Measurements from ENCODE around the gene RPL36.

RPL36 gene

DNA sequence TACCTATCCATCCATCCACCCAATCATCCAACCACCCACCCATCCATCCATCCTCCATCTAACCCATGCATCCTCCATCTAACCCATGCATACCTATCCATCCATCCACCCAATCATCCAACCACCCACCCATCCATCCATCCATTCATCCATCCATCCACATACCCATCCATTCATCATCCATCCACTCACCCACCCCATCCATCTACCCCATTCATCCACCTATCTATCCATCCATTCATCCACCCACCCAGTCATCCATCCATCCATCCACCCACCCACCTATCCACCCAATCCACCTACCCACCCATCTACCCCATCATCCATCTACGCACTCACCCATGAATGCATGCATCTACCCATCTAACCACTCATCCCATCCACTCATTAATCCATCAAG, 16.3 kb upstream of the RPL36 start:
- H3K4me2 ChIP-seq (ENCODE audit: low read length): no peak overlapping the region
- no peak overlapping the region for H4K5ac ChIP-seq (ENCODE audit: low read length)
- no peaks in the 10 kb centered on the region for H3K79me1 ChIP-seq (ENCODE audit: low read length)
- no peaks in the 10 kb centered on the region for H3K79me2 ChIP-seq (ENCODE audit: control insufficient read depth, insufficient read depth, low read length)
- H3K27ac ChIP-seq (ENCODE audit: low read depth, low read length): no peak overlapping the region
- H2BK120ac ChIP-seq (ENCODE audit: low read depth, low read length): no peak overlapping the region
- no peaks in the 10 kb centered on the region for H3K27me3 ChIP-seq (ENCODE audit: insufficient read depth, low read length, poor library complexity)
- no peak overlapping the region for H3K18ac ChIP-seq (ENCODE audit: low read length)
- no peak overlapping the region for H3K23ac ChIP-seq (ENCODE audit: low read length)
- H3K4me3 ChIP-seq (ENCODE audit: low read length): no peak overlapping the region
- DNase-seq: no peak
- H2BK15ac ChIP-seq (replicated peaks; ENCODE audit: low read depth): no peak overlapping the region
- H3K4me1 ChIP-seq (ENCODE audit: control insufficient read depth, low read depth, low read length): no peaks in the 10 kb centered on the region
- H2AK5ac ChIP-seq (ENCODE audit: low read length): no peak overlapping the region
- WGBS (ENCODE audit: extremely low coverage, insufficient coverage, low lambda C conversion rate): 100% methylated on average over 1 of the region's 1 CpG
- H3K56ac ChIP-seq (ENCODE audit: low read length): no peak overlapping the region
- H3K9ac ChIP-seq (ENCODE audit: low read length): no peak overlapping the region
- H4K8ac ChIP-seq (ENCODE audit: low read depth, low read length): no peak overlapping the region
- H3K4ac ChIP-seq (ENCODE audit: low read depth, low read length): no peak overlapping the region
- H3K36me3 ChIP-seq (ENCODE audit: control insufficient read depth, insufficient read depth, low read length): peaks cover 5% of the 10 kb centered on the region
- no peak overlapping the region for H2BK5ac ChIP-seq (ENCODE audit: low read length)

DNA sequence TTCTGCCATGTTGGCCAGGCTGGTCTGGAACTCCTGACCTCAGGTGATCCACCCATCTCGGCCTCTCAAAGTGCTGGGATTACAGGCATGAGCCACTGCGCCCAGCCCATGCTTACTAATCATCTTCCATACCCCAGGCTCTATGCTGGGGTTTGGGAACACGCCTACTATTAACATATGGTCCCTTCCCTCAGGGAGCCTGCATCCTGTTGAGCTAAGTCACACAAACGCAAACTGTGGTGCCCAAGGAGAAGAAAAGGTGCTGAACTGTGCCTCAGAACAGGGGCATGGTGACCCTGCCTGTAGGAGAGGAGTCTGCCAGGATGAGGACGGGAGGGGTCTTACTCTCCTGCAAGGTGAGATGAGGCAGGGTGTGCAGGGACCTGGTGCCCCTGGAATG, 15.4 kb upstream of the RPL36 start:
- no peaks in the 10 kb centered on the region for H3K4me1 ChIP-seq (ENCODE audit: control insufficient read depth, low read depth, low read length)
- peaks cover 4% of the 10 kb centered on the region for H3K36me3 ChIP-seq (ENCODE audit: control insufficient read depth, insufficient read depth, low read length)
- no peak overlapping the region for H3K18ac ChIP-seq (ENCODE audit: low read length)
- H4K5ac ChIP-seq (ENCODE audit: low read length): no peak overlapping the region
- no peak overlapping the region for H4K8ac ChIP-seq (ENCODE audit: low read depth, low read length)
- no peaks in the 10 kb centered on the region for H3K27me3 ChIP-seq (ENCODE audit: insufficient read depth, low read length, poor library complexity)
- no peak for DNase-seq
- H3K56ac ChIP-seq (ENCODE audit: low read length): no peak overlapping the region
- no peak overlapping the region for H3K4ac ChIP-seq (ENCODE audit: low read depth, low read length)
- no peak overlapping the region for H2BK120ac ChIP-seq (ENCODE audit: low read depth, low read length)
- no peak overlapping the region for H3K4me2 ChIP-seq (ENCODE audit: low read length)
- no peak overlapping the region for H3K4me3 ChIP-seq (ENCODE audit: low read length)
- H2BK5ac ChIP-seq (ENCODE audit: low read length): no peak overlapping the region
- no peak overlapping the region for H2AK5ac ChIP-seq (ENCODE audit: low read length)
- WGBS (ENCODE audit: extremely low coverage, insufficient coverage, low lambda C conversion rate): no CpG with 5 or more reads among the region's 5 CpGs
- no peak overlapping the region for H3K27ac ChIP-seq (ENCODE audit: low read depth, low read length)
- no peaks in the 10 kb centered on the region for H3K79me2 ChIP-seq (ENCODE audit: control insufficient read depth, insufficient read depth, low read length)
- H3K79me1 ChIP-seq (ENCODE audit: low read length): no peaks in the 10 kb centered on the region
- H3K23ac ChIP-seq (ENCODE audit: low read length): no peak overlapping the region
- no peak overlapping the region for H2BK15ac ChIP-seq (replicated peaks; ENCODE audit: low read depth)
- no peak overlapping the region for H3K9ac ChIP-seq (ENCODE audit: low read length)

DNA sequence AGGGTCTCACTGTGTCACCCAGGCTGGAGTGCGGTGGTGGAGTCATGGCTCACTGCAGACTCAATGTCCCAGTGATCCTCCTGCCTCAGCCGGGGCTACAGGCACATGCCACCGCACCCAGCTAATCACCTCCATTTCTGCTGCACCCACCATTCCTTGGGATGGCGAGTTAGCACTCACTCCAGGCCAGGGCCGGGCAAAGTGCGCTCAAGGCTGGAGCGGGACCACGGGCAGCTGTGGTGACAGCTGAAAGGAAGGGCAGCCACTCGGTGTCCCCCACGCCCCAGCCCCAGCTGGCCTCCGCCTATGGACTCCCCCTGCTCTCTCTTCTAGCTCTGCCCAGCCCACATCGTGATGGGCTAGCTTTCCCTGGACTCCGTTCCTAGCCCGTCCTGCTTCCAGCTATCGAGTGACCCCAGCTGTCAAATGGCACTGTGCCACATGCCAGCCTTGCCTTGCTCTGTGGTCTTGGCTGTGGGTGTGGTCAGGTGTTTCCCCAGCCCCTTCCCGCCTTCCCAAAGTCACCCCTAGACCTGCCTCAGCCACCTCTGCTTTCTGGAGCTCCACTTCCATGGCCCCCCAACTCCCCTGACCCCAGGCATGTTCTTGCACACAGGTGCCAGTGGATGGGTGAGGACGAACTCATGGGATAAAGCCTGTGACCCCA, 13.9 kb upstream of the RPL36 start:
- Histone ChIP-seq H2BK5ac (ENCODE audit: low read length) (no peak overlapping the region), H3K9ac (ENCODE audit: low read length) (no peak overlapping the region), H3K79me1 (ENCODE audit: low read length) (no peaks in the 10 kb centered on the region), H3K36me3 (ENCODE audit: control insufficient read depth, insufficient read depth, low read length) (peaks cover 3% of the 10 kb centered on the region), H2AK5ac (ENCODE audit: low read length) (no peak overlapping the region), H3K27ac (ENCODE audit: low read depth, low read length) (no peak overlapping the region), H3K4me3 (ENCODE audit: low read length) (no peak overlapping the region), H3K18ac (ENCODE audit: low read length) (no peak overlapping the region), H3K23ac (ENCODE audit: low read length) (no peak overlapping the region), H2BK15ac (replicated peaks; ENCODE audit: low read depth) (no peak overlapping the region), H3K79me2 (ENCODE audit: control insufficient read depth, insufficient read depth, low read length) (no peaks in the 10 kb centered on the region), H3K56ac (ENCODE audit: low read length) (no peak overlapping the region), H2BK120ac (ENCODE audit: low read depth, low read length) (no peak overlapping the region), H3K4ac (ENCODE audit: low read depth, low read length) (no peak overlapping the region), H3K4me1 (ENCODE audit: control insufficient read depth, low read depth, low read length) (no peaks in the 10 kb centered on the region), H3K4me2 (ENCODE audit: low read length) (no peak overlapping the region), H4K5ac (ENCODE audit: low read length) (no peak overlapping the region), H3K27me3 (ENCODE audit: insufficient read depth, low read length, poor library complexity) (no peaks in the 10 kb centered on the region), H4K8ac (ENCODE audit: low read depth, low read length) (no peak overlapping the region)
- no peak for DNase-seq
- no CpG with 5 or more reads among the region's 17 CpGs for WGBS (ENCODE audit: extremely low coverage, insufficient coverage, low lambda C conversion rate)

DNA sequence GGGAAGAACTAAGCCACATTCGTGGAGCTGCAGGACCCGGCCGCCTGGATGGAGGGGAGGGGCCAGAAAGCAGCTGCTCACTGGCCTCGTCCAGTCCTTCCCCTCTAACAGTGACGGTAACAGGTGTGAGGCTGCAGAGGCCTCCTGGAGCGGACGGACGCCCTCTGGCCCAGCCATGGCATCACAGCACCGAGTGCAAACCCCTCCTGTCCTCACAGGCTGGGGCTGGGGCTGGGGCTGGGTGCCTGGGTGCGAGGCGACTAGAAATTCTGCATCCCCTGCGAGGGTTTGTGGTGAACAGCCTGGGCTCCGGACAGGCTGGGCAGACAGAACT, 13.4 kb upstream of the RPL36 start:
- Histone ChIP-seq H3K23ac (ENCODE audit: low read length) (no peak overlapping the region), H3K4me2 (ENCODE audit: low read length) (no peak overlapping the region), H3K18ac (ENCODE audit: low read length) (no peak overlapping the region), H3K9ac (ENCODE audit: low read length) (no peak overlapping the region), H3K4ac (ENCODE audit: low read depth, low read length) (no peak overlapping the region), H3K36me3 (ENCODE audit: control insufficient read depth, insufficient read depth, low read length) (peaks cover 2% of the 10 kb centered on the region), H3K79me1 (ENCODE audit: low read length) (no peaks in the 10 kb centered on the region), H2BK5ac (ENCODE audit: low read length) (no peak overlapping the region), H2BK120ac (ENCODE audit: low read depth, low read length) (no peak overlapping the region), H2AK5ac (ENCODE audit: low read length) (no peak overlapping the region), H3K27me3 (ENCODE audit: insufficient read depth, low read length, poor library complexity) (no peaks in the 10 kb centered on the region), H3K79me2 (ENCODE audit: control insufficient read depth, insufficient read depth, low read length) (no peaks in the 10 kb centered on the region), H3K4me3 (ENCODE audit: low read length) (no peak overlapping the region), H3K56ac (ENCODE audit: low read length) (no peak overlapping the region), H4K5ac (ENCODE audit: low read length) (no peak overlapping the region), H2BK15ac (replicated peaks; ENCODE audit: low read depth) (no peak overlapping the region), H4K8ac (ENCODE audit: low read depth, low read length) (no peak overlapping the region), H3K27ac (ENCODE audit: low read depth, low read length) (no peak overlapping the region), H3K4me1 (ENCODE audit: control insufficient read depth, low read depth, low read length) (no peaks in the 10 kb centered on the region)
- DNase-seq: no peak
- WGBS (ENCODE audit: extremely low coverage, insufficient coverage, low lambda C conversion rate): no CpG with 5 or more reads among the region's 13 CpGs

DNA sequence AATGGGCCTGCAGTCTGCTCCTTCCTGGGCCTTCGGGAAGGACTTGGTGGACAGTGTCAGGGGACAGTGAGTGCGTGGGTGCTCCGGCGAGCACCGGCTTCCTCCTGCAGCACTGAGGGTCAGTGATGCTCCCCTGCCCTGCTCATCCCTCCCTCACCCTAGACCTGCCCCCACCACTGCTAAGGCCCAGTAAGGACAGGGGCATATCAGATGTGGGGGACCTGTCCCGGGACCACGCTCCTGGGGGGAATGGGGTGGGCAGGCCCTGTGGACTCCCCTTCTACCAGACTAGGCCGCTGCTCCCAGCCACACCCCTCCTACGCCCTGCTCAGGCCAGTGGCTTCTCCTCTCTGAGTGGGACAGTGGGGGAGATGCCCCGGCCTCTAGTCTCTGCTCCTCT, 13.0 kb upstream of the RPL36 start:
- Histone ChIP-seq H3K23ac (ENCODE audit: low read length) (no peak overlapping the region), H2BK15ac (replicated peaks; ENCODE audit: low read depth) (no peak overlapping the region), H3K4me1 (ENCODE audit: control insufficient read depth, low read depth, low read length) (no peaks in the 10 kb centered on the region), H3K36me3 (ENCODE audit: control insufficient read depth, insufficient read depth, low read length) (no peaks in the 10 kb centered on the region), H2BK5ac (ENCODE audit: low read length) (no peak overlapping the region), H2BK120ac (ENCODE audit: low read depth, low read length) (no peak overlapping the region), H4K8ac (ENCODE audit: low read depth, low read length) (no peak overlapping the region), H3K4ac (ENCODE audit: low read depth, low read length) (no peak overlapping the region), H3K56ac (ENCODE audit: low read length) (no peak overlapping the region), H3K4me2 (ENCODE audit: low read length) (no peak overlapping the region), H2AK5ac (ENCODE audit: low read length) (no peak overlapping the region), H3K18ac (ENCODE audit: low read length) (no peak overlapping the region), H3K79me1 (ENCODE audit: low read length) (no peaks in the 10 kb centered on the region), H3K79me2 (ENCODE audit: control insufficient read depth, insufficient read depth, low read length) (no peaks in the 10 kb centered on the region), H3K4me3 (ENCODE audit: low read length) (no peak overlapping the region), H3K27ac (ENCODE audit: low read depth, low read length) (no peak overlapping the region), H3K9ac (ENCODE audit: low read length) (no peak overlapping the region), H3K27me3 (ENCODE audit: insufficient read depth, low read length, poor library complexity) (no peaks in the 10 kb centered on the region), H4K5ac (ENCODE audit: low read length) (no peak overlapping the region)
- no peak for DNase-seq
- no CpG with 5 or more reads among the region's 10 CpGs for WGBS (ENCODE audit: extremely low coverage, insufficient coverage, low lambda C conversion rate)

DNA sequence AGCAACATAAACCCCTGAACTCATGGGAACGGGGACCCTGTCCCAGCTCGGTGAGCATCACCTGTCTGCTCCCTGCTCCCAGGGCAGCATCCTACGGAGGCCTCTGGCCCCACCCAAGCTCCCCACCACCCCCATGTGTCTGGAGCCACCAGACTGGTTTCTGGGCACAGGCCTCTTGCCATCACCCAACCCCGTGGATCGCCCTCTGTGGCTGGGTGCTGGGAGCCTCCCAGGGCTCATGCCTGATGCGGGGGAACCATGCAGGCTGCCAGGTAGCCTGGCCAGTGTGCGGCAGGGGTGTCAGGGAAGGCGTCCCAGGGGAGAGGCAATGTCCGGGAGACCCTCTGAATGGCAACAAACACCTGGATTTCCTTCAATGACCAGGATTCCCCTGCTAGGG, 12.5 kb upstream of the RPL36 start:
- no peak overlapping the region for H4K8ac ChIP-seq (ENCODE audit: low read depth, low read length)
- no peak overlapping the region for H2BK15ac ChIP-seq (replicated peaks; ENCODE audit: low read depth)
- no peak overlapping the region for H3K23ac ChIP-seq (ENCODE audit: low read length)
- H3K79me1 ChIP-seq (ENCODE audit: low read length): no peaks in the 10 kb centered on the region
- no peak overlapping the region for H4K5ac ChIP-seq (ENCODE audit: low read length)
- no peak overlapping the region for H2AK5ac ChIP-seq (ENCODE audit: low read length)
- H3K79me2 ChIP-seq (ENCODE audit: control insufficient read depth, insufficient read depth, low read length): no peaks in the 10 kb centered on the region
- H2BK120ac ChIP-seq (ENCODE audit: low read depth, low read length): no peak overlapping the region
- H3K56ac ChIP-seq (ENCODE audit: low read length): no peak overlapping the region
- no peak for DNase-seq
- no peak overlapping the region for H3K27ac ChIP-seq (ENCODE audit: low read depth, low read length)
- H3K4me3 ChIP-seq (ENCODE audit: low read length): no peak overlapping the region
- no peaks in the 10 kb centered on the region for H3K36me3 ChIP-seq (ENCODE audit: control insufficient read depth, insufficient read depth, low read length)
- H3K4me1 ChIP-seq (ENCODE audit: control insufficient read depth, low read depth, low read length): no peaks in the 10 kb centered on the region
- WGBS (ENCODE audit: extremely low coverage, insufficient coverage, low lambda C conversion rate): no CpG with 5 or more reads among the region's 9 CpGs
- no peak overlapping the region for H3K4ac ChIP-seq (ENCODE audit: low read depth, low read length)
- no peak overlapping the region for H3K18ac ChIP-seq (ENCODE audit: low read length)
- H3K4me2 ChIP-seq (ENCODE audit: low read length): no peak overlapping the region
- no peak overlapping the region for H3K9ac ChIP-seq (ENCODE audit: low read length)
- no peaks in the 10 kb centered on the region for H3K27me3 ChIP-seq (ENCODE audit: insufficient read depth, low read length, poor library complexity)
- H2BK5ac ChIP-seq (ENCODE audit: low read length): no peak overlapping the region

All from mesendoderm (in vitro differentiated cells).